Progenitor cell of endocrine pancreas (in vitro differentiated cells): ENCODE measurements around the gene CPT1B. TPM values are rescaled to one million over a fixed set of nuclear protein-coding genes. Genes with fewer than 3 reads are reported as not detected.

Experiments used
- DNase-seq: peaks from one replicate; pipeline ENCODE4 v3.0.0; 2021; ENCODE audit warnings: low spot score; ENCODE audit not compliant: unreplicated experiment
- H3K27ac Mint-ChIP-seq: 2 replicates; pipeline ENCODE4 v1.8.0; 2021; ENCODE audit warnings: mild to moderate bottlenecking, moderate library complexity, mixed read lengths
- H3K27me3 Mint-ChIP-seq: 2 replicates; pipeline ENCODE4 v1.8.0; 2021; ENCODE audit warnings: mixed read lengths
- H3K36me3 Mint-ChIP-seq: 2 replicates; pipeline ENCODE4 v1.8.0; 2022; ENCODE audit warnings: mixed read lengths; ENCODE audit not compliant: insufficient read depth
- H3K4me1 Mint-ChIP-seq: 2 replicates; pipeline ENCODE4 v1.8.0; 2021; ENCODE audit warnings: low read depth, mixed read lengths
- H3K4me3 Mint-ChIP-seq: 2 replicates; pipeline ENCODE4 v1.8.0; 2021; ENCODE audit warnings: low read depth, mild to moderate bottlenecking, moderate library complexity, mixed read lengths
- H3K9me3 Mint-ChIP-seq: 2 replicates; pipeline ENCODE4 v1.8.0; 2021; ENCODE audit warnings: low read depth, mixed read lengths
- CTCF ChIP-seq: fragments of 200-600 bp; sonication (generic); IDR thresholded peaks from one replicate; pipeline ENCODE4 v1.5.0; 2021; ENCODE audit warnings: antibody characterized with exemption, mild to moderate bottlenecking; ENCODE audit not compliant: unreplicated experiment
- total RNA-seq: library from RNA; stranded (reverse); gene quantifications from 2 replicates; pipeline ENCODE4 v1.2.1, GENCODE V29; 2021

CPT1B gene
- total RNA-seq, 1 donor from 2014 or later = 136 TPM

GRCh38 chr22:50553310-50553709 is 24.9 kb downstream of the CPT1B start:
- DNase-seq = no peak
- no peaks in the 10 kb centered on the region for H3K4me1 Mint-ChIP-seq
- no peaks in the 10 kb centered on the region for H3K36me3 Mint-ChIP-seq
- H3K27ac Mint-ChIP-seq = no peak overlapping the region
- peaks cover 23% of the 10 kb centered on the region for H3K27me3 Mint-ChIP-seq
- no peak overlapping the region for H3K4me3 Mint-ChIP-seq
- H3K9me3 Mint-ChIP-seq = no peaks in the 10 kb centered on the region
- TF ChIP-seq CTCF = no peak

- no peak overlapping the region for H3K4me3 Mint-ChIP-seq
- H3K4me1 Mint-ChIP-seq = no peaks in the 10 kb centered on the region
- TF ChIP-seq CTCF = no peak
- no peaks in the 10 kb centered on the region for H3K9me3 Mint-ChIP-seq
- no peak overlapping the region for H3K27ac Mint-ChIP-seq
- no peak for DNase-seq
- no peaks in the 10 kb centered on the region for H3K36me3 Mint-ChIP-seq
- H3K27me3 Mint-ChIP-seq = peaks cover 18% of the 10 kb centered on the region
These were observed 27.0 kb downstream of the CPT1B start for GRCh38 chr22:50551160-50551752.

DNA sequence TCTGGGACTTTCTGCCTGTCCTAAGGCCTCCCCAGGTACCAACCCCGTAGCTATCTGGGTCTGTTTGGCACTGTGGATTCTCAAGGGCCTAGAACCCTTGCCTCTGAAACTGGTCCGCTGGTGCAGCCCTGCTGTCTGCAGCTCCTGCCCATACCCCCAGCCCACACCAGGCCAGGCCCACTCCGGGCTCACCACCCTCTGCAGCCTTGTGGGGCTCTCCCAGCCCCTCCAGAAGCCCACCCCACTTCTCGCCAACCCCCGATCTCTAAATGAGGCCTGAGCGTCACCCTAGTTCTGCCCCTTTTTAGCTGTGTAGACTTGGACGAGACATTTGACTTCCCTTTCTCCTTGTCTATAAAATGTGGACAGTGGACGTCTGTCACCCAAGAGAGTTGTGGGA is 27.8 kb downstream of the CPT1B start:
- Mint-ChIP-seq H3K27me3 (peaks cover 15% of the 10 kb centered on the region), H3K36me3 (no peaks in the 10 kb centered on the region), H3K4me3 (no peak overlapping the region), H3K9me3 (no peaks in the 10 kb centered on the region), H3K27ac (no peak overlapping the region), H3K4me1 (no peaks in the 10 kb centered on the region)
- no peak for TF ChIP-seq CTCF
- no peak for DNase-seq

- Mint-ChIP-seq H3K9me3 (no peaks in the 10 kb centered on the region), H3K27ac (no peak overlapping the region), H3K4me3 (no peak overlapping the region), H3K4me1 (no peaks in the 10 kb centered on the region), H3K27me3 (peaks cover 16% of the 10 kb centered on the region), H3K36me3 (no peaks in the 10 kb centered on the region)
- TF ChIP-seq CTCF = no peak
- no peak for DNase-seq
These were observed 29.1 kb downstream of the CPT1B start for GRCh38 chr22:50548921-50549790.

GRCh38 chr22:50548040-50548920 is 29.9 kb downstream of the CPT1B start:
- Mint-ChIP-seq H3K4me3 (no peak overlapping the region), H3K27ac (no peak overlapping the region), H3K4me1 (no peaks in the 10 kb centered on the region), H3K27me3 (peaks cover 15% of the 10 kb centered on the region), H3K36me3 (no peaks in the 10 kb centered on the region), H3K9me3 (no peaks in the 10 kb centered on the region)
- TF ChIP-seq CTCF = no peak
- DNase-seq = no peak
